ENCODE results near the gene TNIP1. TPM values are rescaled to one million over a fixed set of nuclear protein-coding genes. Genes with fewer than 3 reads are reported as not detected.

Gene TNIP1
- total RNA-seq, 4 donors from 2014 or later = 74.4 to 115 (median 94.7) TPM

DNA sequence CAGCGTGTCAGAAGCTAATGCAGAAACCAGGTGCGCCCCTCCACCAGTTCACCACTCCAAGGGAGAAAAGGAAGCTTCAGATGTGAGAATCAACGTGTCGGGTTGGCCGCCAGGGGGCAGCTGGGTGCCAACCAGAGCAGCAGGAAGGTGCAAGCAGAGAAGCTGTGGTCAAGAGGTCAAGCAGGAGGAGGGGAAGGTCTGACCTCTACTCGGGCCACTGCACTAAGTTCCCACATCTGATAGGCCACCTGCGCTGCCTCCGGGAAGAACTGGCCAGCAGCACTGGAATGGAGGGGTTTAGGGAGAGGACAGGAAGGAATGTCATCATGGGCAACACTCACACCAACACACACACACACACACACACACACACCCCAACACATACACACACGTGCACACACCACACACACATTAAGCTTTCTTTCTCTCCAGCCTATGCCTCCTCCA lies 45.4 kb upstream of the TNIP1 start:
- no peak overlapping the region for H3K4me3 ChIP-seq (replicated peaks in 1 of 3)
- H3K4me1 ChIP-seq = peaks cover 3 to 21% of the 10 kb centered on the region in 2 donors
- H3K36me3 ChIP-seq = peaks cover 53 to 54% of the 10 kb centered on the region in 2 donors
- intact Hi-C loops (cut with DNase I) = loop anchor here (2.0 kb wide), 1 partner anchor 39 kb away; no protein-coding TSS in a partner anchor
- no peak overlapping the region for H3K27ac ChIP-seq
- DNase-seq = peak; percentile 69
- WGBS, 2 donors = 20 to 29% methylated on average over 9 of the region's 9 CpGs
- H3K9me3 ChIP-seq = no peaks in the 10 kb centered on the region
- no peak for TF ChIP-seq POLR2A (IDR thresholded peaks at IDR 0.05)
- TF ChIP-seq, protein P1, sequence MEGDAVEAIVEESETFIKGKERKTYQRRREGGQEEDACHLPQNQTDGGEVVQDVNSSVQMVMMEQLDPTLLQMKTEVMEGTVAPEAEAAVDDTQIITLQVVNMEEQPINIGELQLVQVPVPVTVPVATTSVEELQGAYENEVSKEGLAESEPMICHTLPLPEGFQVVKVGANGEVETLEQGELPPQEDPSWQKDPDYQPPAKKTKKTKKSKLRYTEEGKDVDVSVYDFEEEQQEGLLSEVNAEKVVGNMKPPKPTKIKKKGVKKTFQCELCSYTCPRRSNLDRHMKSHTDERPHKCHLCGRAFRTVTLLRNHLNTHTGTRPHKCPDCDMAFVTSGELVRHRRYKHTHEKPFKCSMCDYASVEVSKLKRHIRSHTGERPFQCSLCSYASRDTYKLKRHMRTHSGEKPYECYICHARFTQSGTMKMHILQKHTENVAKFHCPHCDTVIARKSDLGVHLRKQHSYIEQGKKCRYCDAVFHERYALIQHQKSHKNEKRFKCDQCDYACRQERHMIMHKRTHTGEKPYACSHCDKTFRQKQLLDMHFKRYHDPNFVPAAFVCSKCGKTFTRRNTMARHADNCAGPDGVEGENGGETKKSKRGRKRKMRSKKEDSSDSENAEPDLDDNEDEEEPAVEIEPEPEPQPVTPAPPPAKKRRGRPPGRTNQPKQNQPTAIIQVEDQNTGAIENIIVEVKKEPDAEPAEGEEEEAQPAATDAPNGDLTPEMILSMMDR (IDR thresholded peaks at IDR 0.05) = peak; percentile 54 to 73 (median 70)
- H3K27me3 ChIP-seq = no peaks in the 10 kb centered on the region

DNA sequence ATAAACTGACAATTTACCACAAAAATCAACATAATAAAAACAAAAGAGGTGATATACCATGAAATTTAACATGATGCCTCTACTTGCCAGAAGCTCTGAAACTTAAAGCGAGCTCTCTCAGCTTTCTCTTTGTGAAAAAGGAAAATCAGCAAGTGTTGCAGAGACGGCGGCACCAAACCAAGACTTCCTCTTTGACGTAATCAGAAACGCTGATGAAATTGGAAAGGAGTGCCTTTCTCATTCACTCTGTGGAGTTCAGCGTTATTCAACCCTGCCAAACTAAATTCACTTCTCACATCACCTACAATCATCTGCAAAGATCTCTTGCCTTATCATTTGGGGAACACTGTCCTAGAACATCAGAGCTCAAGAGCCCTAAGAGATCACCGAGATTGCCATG lies 44.6 kb upstream of the TNIP1 start:
- Histone ChIP-seq H3K4me3 (replicated peaks in 1 of 3) (no peak overlapping the region), H3K27me3 (no peaks in the 10 kb centered on the region), H3K4me1 (peaks cover 3 to 24% of the 10 kb centered on the region in 2 donors), H3K27ac (no peak overlapping the region), H3K36me3 (peaks cover 48 to 51% of the 10 kb centered on the region in 2 donors), H3K9me3 (no peaks in the 10 kb centered on the region)
- 74 to 82% methylated on average over 7 of the region's 7 CpGs for WGBS, 2 donors
- TF ChIP-seq, protein P1 (IDR thresholded peaks at IDR 0.05) = no peak
- TF ChIP-seq POLR2A (IDR thresholded peaks at IDR 0.05) = no peak
- intact Hi-C loops (cut with DNase I) = no loop called here
- no peak for DNase-seq

DNA sequence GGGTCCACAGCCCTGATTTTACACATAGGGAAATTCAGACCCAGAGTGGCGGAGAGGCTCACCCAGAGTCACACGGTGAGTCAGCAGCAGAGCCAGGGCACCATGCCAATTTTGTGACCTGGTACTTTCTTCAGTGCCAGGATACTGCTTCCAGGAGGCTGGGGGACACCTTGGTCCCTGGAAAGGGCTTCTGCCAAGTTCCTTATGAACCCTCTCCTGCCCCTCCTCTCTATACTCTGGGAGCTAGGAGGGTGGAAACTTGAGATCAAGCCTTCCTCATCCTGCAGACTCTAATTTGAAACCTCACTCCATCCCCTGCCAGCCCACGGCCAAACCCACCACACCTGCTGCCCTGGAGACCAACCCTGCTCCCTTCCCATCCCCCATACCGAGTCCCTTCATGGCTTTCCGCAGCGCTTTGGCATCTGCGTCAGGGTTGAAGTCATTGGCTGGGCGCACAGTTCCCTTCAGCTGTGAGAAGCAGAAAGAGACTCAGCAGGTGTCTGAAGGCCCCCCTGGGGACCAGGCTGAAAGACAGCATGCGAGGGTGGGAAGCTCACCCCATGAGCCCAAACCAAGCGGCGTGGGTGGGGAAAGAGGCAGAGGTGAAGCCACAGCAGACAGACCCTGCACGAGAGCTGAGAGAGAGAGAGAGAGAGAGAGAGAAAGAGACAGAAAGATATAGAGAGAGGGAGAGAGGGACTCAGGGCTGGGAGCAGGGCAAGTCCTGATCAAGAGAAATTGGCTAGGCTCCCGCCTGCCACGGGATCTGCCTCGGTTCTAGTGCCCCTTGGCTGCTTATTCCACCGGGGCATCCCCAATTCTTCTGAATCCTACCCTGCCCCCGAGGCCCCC lies 43.3 kb upstream of the TNIP1 start:
- H3K36me3 ChIP-seq = peaks cover 36 to 48% of the 10 kb centered on the region in 2 donors
- TF ChIP-seq, protein P1 (IDR thresholded peaks at IDR 0.05) = no peak
- TF ChIP-seq POLR2A (IDR thresholded peaks at IDR 0.05) = no peak
- no peaks in the 10 kb centered on the region for H3K9me3 ChIP-seq
- intact Hi-C loops (cut with DNase I) = loop anchor here (2.0 kb wide), 1 partner anchor 125 kb away; no protein-coding TSS in a partner anchor
- peaks cover 7 to 33% of the 10 kb centered on the region in 2 donors for H3K4me1 ChIP-seq
- no peaks in the 10 kb centered on the region for H3K27me3 ChIP-seq
- H3K27ac ChIP-seq = peak overlapping the region; percentile 41 to 74 (median 73)
- DNase-seq = peak; percentile 87 to 91
- 66 to 69% methylated on average over 15 to 17 of the region's 17 CpGs for WGBS, 2 donors
- no peak overlapping the region for H3K4me3 ChIP-seq (replicated peaks in 1 of 3)

DNA sequence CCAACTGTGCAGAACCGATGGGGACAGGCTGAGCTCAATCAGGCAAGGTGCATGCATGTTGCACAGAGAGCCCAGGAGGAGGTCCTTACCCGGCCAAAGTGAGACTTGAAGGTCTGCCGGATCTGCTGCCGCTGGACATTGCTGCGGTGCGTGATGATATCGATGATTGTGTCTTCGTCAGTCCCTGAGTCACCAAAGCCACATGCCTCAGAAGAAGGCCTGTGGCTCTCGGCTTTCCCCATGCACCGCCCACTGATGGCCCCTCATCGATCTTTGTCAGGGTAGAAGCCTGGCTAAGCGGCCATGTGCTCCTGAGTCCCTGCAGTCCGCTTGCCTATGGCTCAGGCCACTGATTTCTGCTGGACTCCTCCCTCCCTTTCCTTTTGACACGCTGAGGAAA lies 42.0 kb upstream of the TNIP1 start:
- Histone ChIP-seq H3K4me1 (peaks cover 7 to 35% of the 10 kb centered on the region in 2 donors), H3K36me3 (peaks cover 26 to 36% of the 10 kb centered on the region in 2 donors), H3K27ac (peak overlapping the region in 2 of 3 donors; percentile 41 to 74), H3K27me3 (no peaks in the 10 kb centered on the region), H3K4me3 (replicated peaks in 1 of 3) (no peak overlapping the region), H3K9me3 (no peaks in the 10 kb centered on the region)
- DNase-seq = no peak
- TF ChIP-seq, protein P1 (IDR thresholded peaks at IDR 0.05) = no peak
- TF ChIP-seq POLR2A (IDR thresholded peaks at IDR 0.05) = no peak
- 95 to 99% methylated on average over 12 to 14 of the region's 14 CpGs for WGBS, 2 donors
- intact Hi-C loops (cut with DNase I) = loop anchor here (2.0 kb wide), 1 partner anchor 124 kb away; no protein-coding TSS in a partner anchor

DNA sequence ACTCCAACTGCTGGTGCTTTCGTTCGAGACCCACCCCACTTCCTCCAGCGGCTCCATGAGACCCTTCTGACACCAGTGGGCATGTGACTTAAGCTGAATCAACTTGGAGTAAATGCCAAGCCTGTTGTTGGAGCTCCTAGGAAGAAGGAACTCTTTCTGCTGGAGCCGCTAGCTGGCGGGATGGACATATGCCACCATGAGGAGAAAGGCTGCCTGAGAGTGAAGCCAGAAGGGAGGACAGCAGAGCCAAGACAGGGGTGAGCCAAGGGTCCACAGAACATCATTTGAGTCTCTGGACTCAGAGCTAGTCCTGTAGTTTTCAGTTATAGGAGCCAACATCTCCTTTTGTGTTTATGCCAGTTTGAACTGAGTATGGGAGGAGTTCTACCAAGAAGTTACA lies 40.8 kb upstream of the TNIP1 start:
- Histone ChIP-seq H3K4me1 (peaks cover 7 to 35% of the 10 kb centered on the region in 2 donors), H3K4me3 (replicated peaks in 1 of 3) (no peak overlapping the region), H3K9me3 (no peaks in the 10 kb centered on the region), H3K27me3 (no peaks in the 10 kb centered on the region), H3K36me3 (peaks cover 22 to 28% of the 10 kb centered on the region in 2 donors), H3K27ac (peak overlapping the region in 2 of 3 donors; percentile 60 to 61)
- whole genome bisulfite sequencing, 2 donors = 87 to 100% methylated on average over 2 to 5 of the region's 5 CpGs
- intact Hi-C loops (cut with DNase I) = loop anchor here (2.0 kb wide), 1 partner anchor 123 kb away; no protein-coding TSS in a partner anchor
- TF ChIP-seq POLR2A (IDR thresholded peaks at IDR 0.05) = no peak
- TF ChIP-seq, protein P1 (IDR thresholded peaks at IDR 0.05) = no peak
- no peak for DNase-seq

Measured in thyroid gland (tissue), 4 donors.